PC-3 (cell line): ENCODE results near the gene ACSS2. TPM values are rescaled to one million over a fixed set of nuclear protein-coding genes. Genes with fewer than 3 reads are reported as not detected.
A peak's percentile ranks its signal among the peaks of the same experiment; 100 is the strongest.

ENCODE experiments used
- ATAC-seq: fragments of 200-7000 bp; cut with Tn5 transposase; 2 replicates; pipeline ENCODE4 v1.9.1; 2020; ENCODE audit warnings: mild to moderate bottlenecking, moderate library complexity
- BruUV-seq: library from RNA; stranded (reverse); fragments of 400-500 nt; replicated peaks from 2 replicates; lab custom pipeline; 2021; lab: Mats Ljungman, UMichigan
- CTCF ChIA-PET: fragments of 300-600 bp; sonication (Branson Sonifier 250); formaldehyde crosslinking; loops from one replicate; lab custom pipeline; 2022; ENCODE audit warnings: antibody characterized with exemption; lab: Charles Lee
- POLR2A ChIA-PET: fragments of 300-600 bp; sonication (Branson Sonifier 250); formaldehyde crosslinking; loops from one replicate; lab custom pipeline; 2022; ENCODE audit warnings: antibody characterized with exemption; ENCODE audit not compliant: unreplicated experiment; lab: Charles Lee
- DNase-seq: peaks from one replicate; pipeline ENCODE4 v3.0.0-alpha.2; 2015
- H2AFZ ChIP-seq: fragments of 300-600 bp; sonication (generic); 2 replicates; pipeline ENCODE4 v1.6.0; 2016; ENCODE audit warnings: antibody characterized with exemption, low read length
- H3F3A ChIP-seq: fragments of 300-600 bp; sonication (generic); one replicate; pipeline ENCODE4 v1.6.0; 2017; ENCODE audit warnings: antibody characterized with exemption, low read length, control low read depth, mild to moderate bottlenecking; ENCODE audit not compliant: unreplicated experiment
- H3K27ac ChIP-seq: fragments of 300-600 bp; sonication (generic); 2 replicates; pipeline ENCODE4 v1.5.1; 2016; ENCODE audit warnings: mild to moderate bottlenecking, low read length
- H3K27me3 ChIP-seq: fragments of 300-600 bp; sonication (generic); 2 replicates; pipeline ENCODE4 v1.6.1; 2016; ENCODE audit warnings: low read length, mixed read lengths
- H3K36me3 ChIP-seq: fragments of 300-600 bp; sonication (generic); 2 replicates; pipeline ENCODE4 v1.6.1; 2016; ENCODE audit warnings: low read depth, mixed run types, low read length, mixed read lengths
- H3K4me1 ChIP-seq: fragments of 300-600 bp; sonication (generic); 2 replicates; pipeline ENCODE4 v1.5.1; 2016; ENCODE audit warnings: low read length; ENCODE audit not compliant: insufficient read depth
- H3K4me2 ChIP-seq: fragments of 300-600 bp; sonication (generic); 2 replicates; pipeline ENCODE4 v1.6.0; 2016; ENCODE audit warnings: low read length
- H3K4me3 ChIP-seq: fragments of 300-600 bp; sonication (generic); 2 replicates; pipeline ENCODE4 v1.5.1; 2016; ENCODE audit warnings: mild to moderate bottlenecking, low read length, mixed read lengths
- H3K79me2 ChIP-seq: fragments of 300-600 bp; sonication (generic); 2 replicates; pipeline ENCODE4 v1.6.1; 2017; ENCODE audit warnings: low read length, mixed read lengths
- H3K9ac ChIP-seq: fragments of 300-600 bp; sonication (generic); 2 replicates; pipeline ENCODE4 v1.6.0; 2016; ENCODE audit warnings: mild to moderate bottlenecking, low read length
- H3K9me2 ChIP-seq: fragments of 300-600 bp; sonication (generic); replicated peaks from 2 replicates; pipeline ENCODE4 v1.6.1; 2016; ENCODE audit warnings: mixed run types, low read length, mixed read lengths
- H3K9me3 ChIP-seq: fragments of 300-600 bp; sonication (generic); 2 replicates; pipeline ENCODE4 v1.6.1; 2016; ENCODE audit warnings: low read length, mixed read lengths
- H4K20me1 ChIP-seq: fragments of 300-600 bp; sonication (generic); 2 replicates; pipeline ENCODE4 v1.6.1; 2016; ENCODE audit warnings: low read length, mixed read lengths
- CTCF ChIP-seq: fragments of 300-600 bp; sonication (generic); conservative IDR thresholded peaks from 2 replicates; pipeline ENCODE4 v1.5.1; 2017; ENCODE audit warnings: antibody characterized with exemption, low read depth, mild to moderate bottlenecking, low read length
- EZH2 ChIP-seq: fragments of 300-600 bp; sonication (generic); IDR thresholded peaks from one replicate; pipeline ENCODE4 v1.6.1; 2017; ENCODE audit warnings: antibody characterized with exemption, mild to moderate bottlenecking, low read length; ENCODE audit not compliant: unreplicated experiment
- EZH2phosphoT487 ChIP-seq: fragments of 300-600 bp; sonication (generic); IDR thresholded peaks from 2 replicates; pipeline ENCODE4 v1.6.1; 2018; ENCODE audit warnings: mild to moderate bottlenecking, antibody characterized with exemption, low read length, borderline replicate concordance
- intact Hi-C: fragments of 100-400 bp; cut with micrococcal nuclease; formaldehyde crosslinking; loops from 2 replicates; pipeline ENCODE4 v1.9.0; 2023
- total RNA-seq: library from RNA; depleted of rRNA; stranded (reverse); fragments of >200 nt; gene quantifications from 2 replicates; pipeline ENCODE4 v1.2.3, GENCODE V29; 2014

The ACSS2 gene
- total RNA-seq, 1 experiment from 2014 or later = 78.9 TPM

DNA sequence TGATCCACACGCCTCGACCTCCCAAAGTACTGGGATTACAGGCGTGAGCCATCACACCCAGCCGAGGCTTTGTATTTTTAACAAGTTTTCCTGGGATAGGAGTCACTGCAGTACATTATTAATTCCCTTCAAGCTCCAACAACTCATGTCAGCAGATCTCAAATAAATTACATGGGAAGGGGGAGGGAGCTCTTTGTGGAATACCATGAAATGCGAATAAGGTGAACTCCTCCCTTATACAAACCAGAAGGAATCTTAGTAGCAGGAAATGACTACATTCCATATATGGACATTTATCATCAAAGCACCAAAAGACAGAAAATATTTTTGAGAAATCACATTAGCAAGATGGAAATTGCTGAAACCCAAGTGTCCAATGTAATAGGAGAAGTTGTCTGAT, 76.3 kb downstream of the ACSS2 start:
- no peak for TF ChIP-seq EZH2
- TF ChIP-seq EZH2phosphoT487 = no peak
- TF ChIP-seq CTCF = no peak
- Histone ChIP-seq H3K4me3 (no peak overlapping the region), H3K9me3 (no peaks in the 10 kb centered on the region), H2AFZ (no peak overlapping the region), H3K36me3 (peaks cover 8% of the 10 kb centered on the region; the same call in 1 of the 2 replicates), H3K79me2 (peaks cover 22% of the 10 kb centered on the region), H3K27ac (no peak overlapping the region), H3K9ac (no peak overlapping the region), H3K4me2 (no peak overlapping the region), H3K9me2 (no peaks in the 10 kb centered on the region), H3K27me3 (no peaks in the 10 kb centered on the region), H3F3A (no peaks in the 10 kb centered on the region), H4K20me1 (no peaks in the 10 kb centered on the region), H3K4me1 (peaks cover 23% of the 10 kb centered on the region)
- ATAC-seq = no peak
- ChIA-PET POLR2A (interaction anchor here (0.5 kb wide), 1 partner anchor 22 kb away, joined by 36 read pairs; no protein-coding TSS in a partner anchor), CTCF (interaction anchor here (0.9 kb wide), 1 partner anchor 76 kb away, joined by 4 read pairs; the partner anchor contains the start of gene ACSS2)
- no TSS peak for BruUV-seq
- no peak for DNase-seq
- intact Hi-C loops = no loop called here

DNA sequence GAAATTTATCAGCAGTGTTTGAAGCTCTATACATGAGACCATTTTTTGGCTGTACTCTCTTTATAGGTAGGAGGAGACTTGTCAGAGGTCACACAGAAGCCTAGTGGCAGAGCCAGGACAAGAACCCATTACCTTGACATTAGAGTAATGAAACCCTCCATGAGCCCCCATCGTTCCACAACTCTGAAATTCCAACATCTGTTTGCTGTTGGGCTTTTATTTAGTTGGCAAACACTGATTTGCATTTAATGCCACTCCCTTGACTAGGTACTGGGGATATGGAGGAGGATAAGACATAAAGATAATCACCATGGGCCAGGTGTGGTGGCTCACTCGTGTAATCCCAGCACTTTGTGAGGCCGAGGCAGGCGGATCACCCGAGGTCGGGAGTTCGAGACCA, 77.5 kb downstream of the ACSS2 start:
- peaks cover 17% of the 10 kb centered on the region for H3K4me1 ChIP-seq
- DNase-seq = no peak
- no peaks in the 10 kb centered on the region for H3K9me3 ChIP-seq
- no peak overlapping the region for H3K4me2 ChIP-seq
- no peaks in the 10 kb centered on the region for H3F3A ChIP-seq
- BruUV-seq = no TSS peak
- no peak for ATAC-seq
- peaks cover 6% of the 10 kb centered on the region; the same call in 1 of the 2 replicates for H3K36me3 ChIP-seq
- POLR2A ChIA-PET = no interaction called here
- CTCF ChIA-PET = no interaction called here
- H3K79me2 ChIP-seq = peaks cover 22% of the 10 kb centered on the region
- intact Hi-C loops = loop anchor here (2.0 kb wide), 1 partner anchor 47 kb away; no protein-coding TSS in a partner anchor
- H3K27me3 ChIP-seq = no peaks in the 10 kb centered on the region
- H3K4me3 ChIP-seq = no peak overlapping the region
- no peak overlapping the region for H3K27ac ChIP-seq
- no peak for TF ChIP-seq EZH2
- no peak for TF ChIP-seq CTCF
- no peak for TF ChIP-seq EZH2phosphoT487
- H2AFZ ChIP-seq = no peak overlapping the region
- no peaks in the 10 kb centered on the region for H3K9me2 ChIP-seq
- H3K9ac ChIP-seq = no peak overlapping the region
- H4K20me1 ChIP-seq = no peaks in the 10 kb centered on the region

- ChIA-PET CTCF (interaction anchor here (1.5 kb wide), 2 partner anchors 47 to 81 kb away, joined by 4 to 30 read pairs; no protein-coding TSS in a partner anchor), POLR2A (interaction anchor here (0.7 kb wide), 1 partner anchor 11 kb away, joined by 3 read pairs; no protein-coding TSS in a partner anchor)
- H3F3A ChIP-seq = no peaks in the 10 kb centered on the region
- BruUV-seq = no TSS peak
- H3K9me2 ChIP-seq = no peaks in the 10 kb centered on the region
- TF ChIP-seq EZH2phosphoT487 (no peak), EZH2 (no peak), CTCF (no peak)
- peak; percentile 38 for DNase-seq
- H3K27ac ChIP-seq = peak overlapping the region; percentile 67
- H3K9ac ChIP-seq = peak overlapping the region; percentile 89
- intact Hi-C loops = loop anchor here (1.0 to 2.0 kb wide), 2 partner anchors 48 to 81 kb away; no protein-coding TSS in a partner anchor
- H4K20me1 ChIP-seq = no peaks in the 10 kb centered on the region
- peaks cover 17% of the 10 kb centered on the region for H3K4me1 ChIP-seq
- peaks cover 4% of the 10 kb centered on the region; the same call in 1 of the 2 replicates for H3K36me3 ChIP-seq
- peak; percentile 23 for ATAC-seq
- H3K79me2 ChIP-seq = peaks cover 22% of the 10 kb centered on the region
- H3K27me3 ChIP-seq = no peaks in the 10 kb centered on the region
- H3K9me3 ChIP-seq = no peaks in the 10 kb centered on the region
- H2AFZ ChIP-seq = peak overlapping the region; percentile 80
- peak overlapping the region; percentile 90 for H3K4me2 ChIP-seq
- H3K4me3 ChIP-seq = peak overlapping the region; percentile 76
These were observed 78.5 kb downstream of the ACSS2 start for GRCh38 chr20:34954904-34955230.
